ENCODE results near the gene HNRNPA1.
A peak's percentile ranks its signal among the peaks of the same experiment; 100 is the strongest.
"Not testable (repeated sequence)": the region's sequence is repeated elsewhere in the genome, so short reads cannot be mapped to it uniquely, and the experiment has no call there.

HNRNPA1 gene

DNA sequence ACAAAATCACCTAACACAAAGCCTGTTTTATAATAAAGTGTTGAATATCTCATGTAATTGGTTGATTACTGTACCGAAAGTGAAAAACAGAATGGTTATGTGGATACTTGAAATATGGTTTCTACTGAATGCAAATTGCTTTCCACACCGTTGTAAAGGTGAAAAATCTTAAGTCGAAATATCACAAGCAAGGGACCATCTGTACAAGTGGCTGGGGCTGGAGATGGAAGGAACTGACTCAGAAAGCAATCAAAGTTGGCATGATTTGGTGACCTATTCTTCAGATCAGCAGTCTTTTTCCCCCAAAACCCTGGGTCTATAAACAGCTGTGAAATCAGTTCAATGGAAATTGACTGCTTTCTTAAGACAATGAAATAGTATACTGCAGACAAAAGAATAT lies 4.2 kb upstream of the HNRNPA1 start:
- ATAC-seq, result no peak

DNA sequence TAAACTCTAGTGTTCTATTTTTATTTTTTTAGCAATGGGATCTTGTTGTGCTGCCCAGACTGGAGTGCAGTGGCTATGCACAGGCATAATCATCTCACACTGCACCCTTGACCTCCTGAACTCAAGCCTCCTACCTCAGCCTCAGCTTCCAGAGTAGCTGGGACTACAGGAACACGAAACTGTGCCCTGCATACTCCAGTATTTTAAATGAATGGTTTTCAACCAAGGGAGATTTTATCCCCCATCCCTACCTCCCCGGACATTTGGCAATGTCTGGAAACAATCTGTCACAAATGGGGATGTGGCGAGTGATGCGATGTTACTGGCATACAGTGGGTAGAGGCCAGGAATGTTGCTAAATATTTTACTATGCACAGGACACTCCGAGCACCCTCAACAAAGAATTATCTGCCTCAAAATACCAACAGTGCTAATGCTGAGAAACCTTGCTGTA lies 2.7 kb upstream of the HNRNPA1 start:
- ATAC-seq, result no peak

DNA sequence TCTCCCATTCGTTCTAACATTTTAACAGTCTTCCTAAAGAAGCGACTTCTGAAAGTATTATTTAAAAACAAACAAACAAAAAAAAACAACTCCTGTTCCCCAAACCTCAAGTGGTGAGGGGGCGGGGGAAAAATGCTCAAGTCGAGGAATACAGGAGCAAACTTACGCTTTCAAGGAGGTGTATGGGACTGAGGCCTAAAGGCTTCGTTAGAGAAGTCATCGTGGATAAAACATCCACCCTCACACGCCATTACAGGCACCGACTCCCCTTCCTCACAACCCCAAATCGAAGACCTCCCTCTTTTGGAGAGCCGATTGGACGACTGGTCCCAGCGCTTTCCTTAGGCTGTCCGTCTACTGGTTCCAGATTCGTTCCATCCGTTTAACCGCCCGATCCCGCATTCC lies 1.3 kb upstream of the HNRNPA1 start:
- ATAC-seq, result no peak

- ATAC-seq, result peak; percentile 74 to 76
These were observed 676 bp upstream of the HNRNPA1 start, which contains the start of gene CBX5 for GRCh38 chr12:54279632-54280467. Gene CBX5 (minus strand): TSS chr12:54280122. CDS start chr12:54257650, 22,472 bp downstream.

GRCh38 chr12:54281261-54281638 lies 724 bp downstream of the HNRNPA1 start:
- not testable (repeated sequence) for ATAC-seq

- ATAC-seq, result not testable (repeated sequence)
These were observed 1.2 kb downstream of the HNRNPA1 start for GRCh38 chr12:54281694-54282093.

DNA sequence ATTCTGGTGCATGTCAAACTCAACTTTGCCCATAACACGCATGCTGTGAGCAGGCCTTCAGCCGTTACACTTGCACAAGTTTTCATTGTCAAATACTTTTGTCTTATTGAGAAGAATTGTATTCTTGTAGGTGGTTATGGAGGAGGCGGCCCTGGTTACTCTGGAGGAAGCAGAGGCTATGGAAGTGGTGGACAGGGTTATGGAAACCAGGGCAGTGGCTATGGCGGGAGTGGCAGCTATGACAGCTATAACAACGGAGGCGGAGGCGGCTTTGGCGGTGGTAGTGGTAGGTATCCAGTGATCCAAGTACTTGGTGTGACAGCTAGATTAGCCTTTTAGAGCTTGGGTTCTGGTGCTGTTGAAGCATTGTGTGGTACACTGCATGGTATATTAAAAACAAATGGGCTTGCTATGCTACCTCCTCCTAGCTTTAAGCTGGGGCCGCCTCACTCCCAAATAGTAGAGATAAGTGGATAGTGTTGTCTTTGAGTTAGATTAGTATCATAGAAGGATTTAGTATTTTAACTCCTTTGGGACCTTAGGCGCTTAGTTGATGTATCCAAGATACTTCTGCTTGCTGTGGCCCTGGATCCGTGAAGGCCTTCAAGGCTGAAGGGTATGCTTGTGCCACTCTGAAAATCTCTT lies 2.5 kb downstream of the HNRNPA1 start:
- no peak for ATAC-seq

GRCh38 chr12:54284070-54284780 lies 3.7 kb downstream of the HNRNPA1 start:
- not testable (repeated sequence) for ATAC-seq

- ATAC-seq, result no peak
These were observed 4.9 kb downstream of the HNRNPA1 start for GRCh38 chr12:54285150-54286041.

GRCh38 chr12:54286042-54287030 lies 5.8 kb downstream of the HNRNPA1 start:
- peak in 1 of 2 donors; percentile 4 for ATAC-seq

DNA sequence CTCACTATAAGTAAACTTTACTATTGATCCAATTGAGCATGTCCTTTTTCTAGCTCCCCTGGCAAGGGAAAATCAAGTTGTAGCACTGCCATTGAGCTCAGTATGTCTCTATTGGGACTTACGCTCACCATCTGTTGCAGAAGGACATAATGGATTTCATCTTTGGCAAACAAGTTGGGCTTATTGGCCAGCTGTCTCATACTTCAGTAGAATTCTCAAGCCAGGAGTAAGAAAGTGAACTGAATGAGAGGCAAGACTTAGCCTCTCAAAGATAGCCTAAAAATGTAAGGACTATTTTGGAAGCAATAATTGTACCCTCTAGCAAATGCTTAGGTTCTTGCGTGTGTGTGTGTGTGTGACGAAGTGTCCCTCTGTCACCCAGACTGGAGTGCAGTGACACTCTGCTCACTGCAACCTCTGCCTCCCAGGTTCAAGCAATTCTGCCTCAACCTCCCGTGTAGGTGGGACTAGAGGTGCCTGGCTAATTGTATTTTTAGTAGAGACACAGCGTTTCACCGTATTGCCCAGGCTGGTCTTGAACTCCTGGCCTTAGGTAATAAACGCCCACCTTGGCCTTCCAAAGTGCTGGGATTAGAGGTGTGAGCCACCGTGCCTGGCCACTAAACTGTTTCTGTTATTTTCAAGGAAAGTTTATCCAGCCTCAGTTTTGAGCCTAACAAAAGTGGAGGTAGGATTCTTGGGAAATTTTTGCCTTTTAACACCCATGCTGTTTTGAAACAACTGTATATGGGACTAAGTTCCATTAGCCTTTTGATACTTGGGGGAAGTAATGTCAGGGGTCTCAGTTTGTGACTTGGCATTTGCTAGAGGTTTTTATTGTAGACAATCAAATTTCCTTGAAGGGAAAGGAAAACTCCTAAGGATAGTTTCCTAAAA lies 7.0 kb downstream of the HNRNPA1 start:
- ATAC-seq, result peak; percentile 3 to 7

DNA sequence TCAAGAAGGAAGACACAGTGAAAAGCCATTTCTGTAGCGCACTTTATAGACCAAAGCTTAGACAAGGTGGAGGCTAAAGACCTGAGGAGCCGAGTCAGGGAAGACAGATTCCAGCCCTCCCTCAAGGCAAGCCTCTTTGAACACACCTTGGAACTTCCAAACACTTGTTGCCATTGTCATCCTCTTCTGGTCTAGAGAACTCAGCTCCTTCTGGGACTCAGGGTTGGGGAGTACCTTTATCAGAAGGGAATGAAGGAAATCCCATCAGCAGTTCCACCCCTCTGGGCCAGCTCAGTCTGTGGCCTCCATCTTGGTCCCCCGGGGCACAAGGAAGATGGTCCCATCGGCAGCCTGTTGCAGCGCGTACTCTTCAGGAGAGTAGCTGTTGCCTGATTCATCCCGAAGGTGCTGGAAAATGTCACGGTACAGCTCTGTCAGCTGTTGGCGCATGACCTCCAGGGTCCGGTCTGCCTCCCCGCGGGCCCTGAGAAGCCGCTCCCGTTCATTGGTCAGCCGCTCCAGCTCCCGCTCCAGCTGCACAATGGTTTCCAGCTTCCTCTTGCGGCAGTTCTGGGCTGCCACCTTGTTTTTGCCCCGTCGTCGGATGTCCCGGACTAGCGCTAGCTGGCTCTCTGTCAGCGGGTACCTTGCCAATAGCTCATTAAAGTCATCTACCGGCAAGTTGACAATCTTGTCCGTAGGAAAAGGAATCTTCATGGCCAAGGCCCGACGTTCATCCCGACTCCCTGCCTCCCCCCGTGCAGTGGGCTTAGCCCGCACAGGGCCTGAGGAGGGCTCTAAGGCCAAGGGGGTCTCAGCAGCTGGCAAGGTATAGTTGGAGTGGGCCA lies 11.8 kb downstream of the HNRNPA1 start:
- ATAC-seq, result no peak

GRCh38 chr12:54292931-54293241 lies 12.4 kb downstream of the HNRNPA1 start:
- no peak for ATAC-seq

GRCh38 chr12:54294152-54294952 lies 13.8 kb downstream of the HNRNPA1 start:
- ATAC-seq, result peak; percentile 52 to 67

DNA sequence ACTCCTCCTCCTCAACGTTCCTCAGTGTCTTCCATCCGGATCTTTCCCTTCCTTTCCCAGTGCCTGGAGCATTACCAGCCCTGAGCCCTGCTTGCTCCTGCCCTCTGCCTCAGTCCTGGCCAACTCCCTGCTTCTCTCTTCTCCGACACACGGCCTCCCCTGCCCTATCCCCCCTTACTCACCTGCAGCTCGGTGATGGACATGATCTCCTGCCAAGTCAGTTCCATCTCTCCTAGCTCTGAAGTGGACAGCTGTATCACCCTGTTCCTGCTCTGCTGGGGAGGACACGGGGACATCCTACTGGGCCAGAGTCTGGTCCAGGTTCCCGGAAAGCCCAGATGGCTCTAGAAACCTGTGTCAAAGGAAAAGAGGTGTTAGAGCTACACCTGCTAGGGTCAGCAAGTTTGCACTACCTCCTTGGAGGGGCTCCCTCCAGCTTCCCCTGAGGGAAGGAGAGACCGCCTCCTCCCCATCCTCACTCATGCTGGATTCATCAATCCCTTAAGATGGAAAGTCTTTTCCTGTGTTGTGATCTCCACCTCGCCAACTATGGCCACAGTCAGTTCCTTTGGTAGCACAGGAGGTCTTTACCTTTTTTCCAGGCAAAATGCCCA lies 14.5 kb downstream of the HNRNPA1 start:
- no peak for ATAC-seq

- no peak for ATAC-seq
These were observed 16.0 kb downstream of the HNRNPA1 start for GRCh38 chr12:54296393-54297099.

GRCh38 chr12:54298904-54299303 lies 18.4 kb downstream of the HNRNPA1 start:
- no peak for ATAC-seq
